Muscle layer of colon (tissue), 2 donors: ENCODE results near the gene ARFGAP2.

Experiments used
- H3K27ac ChIP-seq: one replicate; pipeline ENCODE4 v1.7.0; 2013; ENCODE audit warnings: low read depth, mild to moderate bottlenecking, low read length, moderate library complexity
- H3K27me3 ChIP-seq, 2 donors: one replicate each; pipeline ENCODE4 v1.7.0; 2013; ENCODE audit warnings: low read length in 2 of 2, mild to moderate bottlenecking in 2 of 2; ENCODE audit not compliant: insufficient read depth in 2 of 2, control insufficient read depth in 1 of 2
- H3K36me3 ChIP-seq: one replicate; pipeline ENCODE4 v1.7.0; 2013; ENCODE audit warnings: mild to moderate bottlenecking, low read length; ENCODE audit not compliant: insufficient read depth
- H3K4me1 ChIP-seq: one replicate; pipeline ENCODE4 v1.7.0; 2013; ENCODE audit warnings: mild to moderate bottlenecking, low read length; ENCODE audit not compliant: insufficient read depth
- H3K4me3 ChIP-seq, 2 donors: one replicate each; pipeline ENCODE4 v1.7.0; 2013; ENCODE audit warnings: low read length in 2 of 2, low read depth in 1 of 2, mild to moderate bottlenecking in 1 of 2, moderate library complexity in 1 of 2
- H3K9ac ChIP-seq: one replicate; pipeline ENCODE4 v1.7.0; 2013; ENCODE audit warnings: low read length
- H3K9me3 ChIP-seq: one replicate; pipeline ENCODE4 v1.7.0; 2013; ENCODE audit warnings: mild to moderate bottlenecking, low read length
- donor health status: abdominal sarcoma.
- donor health status: Adenocarcinoma of cecum.

ARFGAP2 gene

GRCh38 chr11:47186700-47187695 is 10.3 kb upstream of the ARFGAP2 start:
- Histone ChIP-seq H3K36me3 (no peaks in the 10 kb centered on the region), H3K4me3 (peak overlapping the region; percentile 64 to 71), H3K27ac (peak overlapping the region; percentile 93), H3K9me3 (no peaks in the 10 kb centered on the region), H3K9ac (peak overlapping the region; percentile 58), H3K4me1 (peaks cover 40% of the 10 kb centered on the region), H3K27me3 (no peaks in the 10 kb centered on the region)

GRCh38 chr11:47186076-47186699 is 9.5 kb upstream of the ARFGAP2 start, which contains the start of gene PACSIN3:
PACSIN3 (minus strand) TSS chr11:47186434; CDS start chr11:47182727, 3,707 bp downstream.
- H3K4me3 ChIP-seq: peak within 1 kb of the TSS; percentile 74 to 79
- peaks cover 40% of the 10 kb centered on the region for H3K4me1 ChIP-seq
- H3K9me3 ChIP-seq: no peaks in the 10 kb centered on the region
- peak within 1 kb of the TSS; percentile 86 for H3K9ac ChIP-seq
- no peaks in the 10 kb centered on the region for H3K27me3 ChIP-seq
- peak within 1 kb of the TSS; percentile 93 for H3K27ac ChIP-seq
- H3K36me3 ChIP-seq: no peaks in the 10 kb centered on the region

GRCh38 chr11:47185305-47186075 is 8.8 kb upstream of the ARFGAP2 start:
- Histone ChIP-seq H3K27ac (peak overlapping the region; percentile 62), H3K9ac (peak overlapping the region; percentile 86), H3K4me3 (peak overlapping the region; percentile 74 to 79), H3K4me1 (peaks cover 40% of the 10 kb centered on the region), H3K27me3 (no peaks in the 10 kb centered on the region), H3K9me3 (no peaks in the 10 kb centered on the region), H3K36me3 (no peaks in the 10 kb centered on the region)

GRCh38 chr11:47184711-47185304 is 8.1 kb upstream of the ARFGAP2 start:
- peaks cover 40% of the 10 kb centered on the region for H3K4me1 ChIP-seq
- H3K4me3 ChIP-seq: peak overlapping the region; percentile 74 to 79
- H3K9ac ChIP-seq: peak overlapping the region; percentile 86
- peak overlapping the region; percentile 62 for H3K27ac ChIP-seq
- peaks cover 4% of the 10 kb centered on the region for H3K36me3 ChIP-seq
- H3K27me3 ChIP-seq: no peaks in the 10 kb centered on the region
- no peaks in the 10 kb centered on the region for H3K9me3 ChIP-seq

DNA sequence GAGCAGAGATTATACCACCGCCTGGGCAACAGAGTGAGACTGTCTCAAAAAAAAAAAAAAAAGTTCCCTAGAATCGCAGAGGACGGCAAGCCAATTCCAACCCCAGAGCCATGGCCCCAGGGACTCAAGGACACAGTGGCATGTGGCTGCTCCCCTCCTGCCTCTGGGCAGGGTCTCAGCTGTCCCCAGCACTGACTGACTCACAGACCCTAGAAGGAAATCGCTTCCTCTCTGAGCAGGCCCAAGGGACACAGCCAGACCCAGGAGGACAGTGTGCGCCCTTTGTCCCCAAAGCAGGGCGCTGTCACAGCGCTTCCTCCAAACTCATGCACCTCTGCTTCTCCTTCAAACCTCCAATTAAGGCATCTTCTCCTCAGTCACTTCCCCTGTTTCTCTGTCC is 7.3 kb upstream of the ARFGAP2 start:
- H3K4me3 ChIP-seq: peak overlapping the region in 1 of 2 donors; percentile 74
- H3K4me1 ChIP-seq: peaks cover 37% of the 10 kb centered on the region
- no peaks in the 10 kb centered on the region for H3K27me3 ChIP-seq
- H3K36me3 ChIP-seq: peaks cover 13% of the 10 kb centered on the region
- H3K9ac ChIP-seq: no peak overlapping the region
- H3K27ac ChIP-seq: peak overlapping the region; percentile 62
- H3K9me3 ChIP-seq: no peaks in the 10 kb centered on the region

DNA sequence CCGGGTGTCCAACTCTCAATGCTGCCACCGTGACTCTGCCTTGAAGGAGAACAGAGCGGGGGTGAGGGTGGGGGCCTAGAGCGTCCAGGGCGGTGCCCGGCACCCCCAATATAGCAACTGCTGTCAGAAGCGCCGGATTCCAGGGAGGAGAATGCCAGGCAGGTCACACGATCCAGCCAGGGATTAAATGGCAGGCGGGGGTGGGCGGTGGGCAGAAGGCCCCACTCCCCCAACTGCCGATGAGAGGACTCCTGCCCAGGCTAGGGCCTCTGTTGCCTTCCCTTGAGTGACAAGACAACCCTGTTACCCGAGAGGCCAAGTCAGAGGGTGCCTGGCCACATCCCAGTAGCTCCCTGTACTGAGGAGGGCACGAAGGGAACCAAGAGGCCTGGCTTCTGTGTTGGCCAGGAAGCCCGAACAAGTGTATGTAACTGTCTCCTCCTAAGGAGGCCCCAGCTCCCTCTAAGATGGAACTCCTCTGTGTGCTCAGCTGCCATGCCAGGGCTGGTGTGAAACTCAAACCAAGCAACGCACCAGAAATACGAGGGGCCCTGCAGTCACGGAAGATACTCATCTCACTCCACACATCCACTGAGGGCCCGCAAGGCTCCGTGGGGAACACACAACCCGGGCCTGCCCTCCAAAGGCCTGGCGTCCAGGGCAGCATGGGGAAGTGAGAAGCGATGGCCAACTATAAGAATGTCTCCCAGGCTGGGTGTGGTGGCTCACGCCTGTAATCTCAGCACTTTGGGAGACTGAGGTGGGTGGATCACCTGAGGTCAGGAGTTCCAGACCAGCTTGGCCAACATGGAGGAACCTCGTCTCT is 6.6 kb upstream of the ARFGAP2 start:
- no peaks in the 10 kb centered on the region for H3K9me3 ChIP-seq
- peaks cover 39% of the 10 kb centered on the region for H3K4me1 ChIP-seq
- H3K9ac ChIP-seq: peak overlapping the region; percentile 20
- no peaks in the 10 kb centered on the region for H3K27me3 ChIP-seq
- H3K4me3 ChIP-seq: no peak overlapping the region
- peaks cover 20% of the 10 kb centered on the region for H3K36me3 ChIP-seq
- peak overlapping the region; percentile 62 for H3K27ac ChIP-seq

GRCh38 chr11:47182380-47182779 is 5.7 kb upstream of the ARFGAP2 start:
- peaks cover 39% of the 10 kb centered on the region for H3K4me1 ChIP-seq
- no peak overlapping the region for H3K4me3 ChIP-seq
- no peaks in the 10 kb centered on the region for H3K27me3 ChIP-seq
- no peak overlapping the region for H3K9ac ChIP-seq
- no peaks in the 10 kb centered on the region for H3K9me3 ChIP-seq
- H3K36me3 ChIP-seq: peaks cover 27% of the 10 kb centered on the region
- H3K27ac ChIP-seq: no peak overlapping the region

DNA sequence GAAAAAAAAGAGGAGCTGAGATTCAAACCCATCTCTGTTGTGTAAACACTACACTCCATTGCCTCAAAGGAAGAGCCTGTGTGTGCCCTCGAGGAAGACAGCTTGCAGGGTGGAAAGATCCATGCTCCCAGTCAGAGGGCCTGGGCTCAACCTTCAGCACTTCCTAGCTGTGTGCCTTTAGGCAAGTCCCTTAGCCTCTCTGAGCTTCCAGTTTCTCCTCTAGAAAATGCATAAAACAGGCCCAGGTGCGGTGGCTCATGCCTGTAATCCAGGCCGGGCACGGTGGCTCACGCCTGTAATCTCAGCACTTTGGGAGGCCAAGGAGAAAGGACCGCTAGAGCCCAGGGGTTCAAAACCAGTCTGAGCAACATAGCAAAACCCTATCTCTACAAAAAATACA is 4.6 kb upstream of the ARFGAP2 start:
- H3K36me3 ChIP-seq: peaks cover 27% of the 10 kb centered on the region
- H3K4me3 ChIP-seq: no peak overlapping the region
- H3K9me3 ChIP-seq: no peaks in the 10 kb centered on the region
- H3K27ac ChIP-seq: no peak overlapping the region
- no peaks in the 10 kb centered on the region for H3K27me3 ChIP-seq
- peaks cover 34% of the 10 kb centered on the region for H3K4me1 ChIP-seq
- H3K9ac ChIP-seq: no peak overlapping the region

GRCh38 chr11:47180006-47180787 is 3.5 kb upstream of the ARFGAP2 start:
- H3K27ac ChIP-seq: no peak overlapping the region
- no peak overlapping the region for H3K9ac ChIP-seq
- no peak overlapping the region for H3K4me3 ChIP-seq
- no peaks in the 10 kb centered on the region for H3K27me3 ChIP-seq
- peaks cover 45% of the 10 kb centered on the region for H3K4me1 ChIP-seq
- no peaks in the 10 kb centered on the region for H3K9me3 ChIP-seq
- H3K36me3 ChIP-seq: peaks cover 30% of the 10 kb centered on the region

DNA sequence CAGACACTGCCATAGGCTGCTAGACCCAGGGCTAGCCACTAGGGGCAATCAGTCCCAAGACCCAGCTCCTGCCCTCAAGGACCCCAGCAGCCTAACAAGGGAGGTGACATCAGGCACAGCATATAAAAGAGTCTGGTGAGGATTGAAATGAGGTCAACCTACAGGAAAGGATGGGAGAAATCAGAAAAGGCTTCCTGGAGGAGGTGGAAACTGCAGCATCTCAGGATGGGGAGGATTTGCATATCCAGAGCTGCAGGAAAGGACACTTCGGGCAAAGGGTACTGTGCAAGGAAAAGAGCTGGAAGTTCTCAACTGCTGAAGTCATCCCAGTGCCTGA is 2.9 kb upstream of the ARFGAP2 start:
- no peak overlapping the region for H3K9ac ChIP-seq
- peaks cover 45% of the 10 kb centered on the region for H3K4me1 ChIP-seq
- no peak overlapping the region for H3K4me3 ChIP-seq
- H3K27me3 ChIP-seq: no peaks in the 10 kb centered on the region
- no peak overlapping the region for H3K27ac ChIP-seq
- peaks cover 36% of the 10 kb centered on the region for H3K36me3 ChIP-seq
- no peaks in the 10 kb centered on the region for H3K9me3 ChIP-seq
